SU-DHL-6 (cell line): ENCODE data around the gene AMBP.

ENCODE experiments used
- H2AFZ ChIP-seq: fragments of 200-600 bp; sonication (generic); 2 replicates; pipeline ENCODE4 v1.6.1; 2014; ENCODE audit warnings: low read depth, mild to moderate bottlenecking, moderate library complexity, mixed read lengths, antibody characterized with exemption, low read length; ENCODE audit not compliant: severe bottlenecking
- H3F3A ChIP-seq: fragments of 200-600 bp; shearing (Covaris generic); 2 replicates; pipeline ENCODE4 v1.6.0; 2016; ENCODE audit warnings: antibody characterized with exemption, mild to moderate bottlenecking; ENCODE audit not compliant: insufficient read depth
- H3K27ac ChIP-seq: fragments of 200-600 bp; sonication (generic); 2 replicates; pipeline ENCODE4 v1.5.1; 2016; ENCODE audit warnings: low read depth, mild to moderate bottlenecking, low read length, moderate library complexity, mixed read lengths
- H3K27me3 ChIP-seq: fragments of 200-600 bp; sonication (generic), shearing (Covaris generic); 2 replicates; pipeline ENCODE4 v1.6.0; 2014; ENCODE audit warnings: mild to moderate bottlenecking, low read length
- H3K36me3 ChIP-seq: fragments of 200-600 bp; sonication (generic); 2 replicates; pipeline ENCODE4 v1.6.1; 2014; ENCODE audit warnings: mild to moderate bottlenecking, low read length, mixed read lengths
- H3K4me2 ChIP-seq: fragments of 300-600, 200-600 bp; shearing (Covaris generic), sonication (generic); 2 replicates; pipeline ENCODE4 v1.6.0; 2014; ENCODE audit warnings: low read length, low read depth, mild to moderate bottlenecking; ENCODE audit not compliant: poor library complexity, severe bottlenecking
- H3K4me3 ChIP-seq: fragments of 200-600 bp; sonication (generic); 2 replicates; pipeline ENCODE4 v1.5.1; 2014; ENCODE audit warnings: antibody characterized with exemption, low read length, mild to moderate bottlenecking, mixed read lengths; ENCODE audit not compliant: insufficient read depth, poor library complexity, severe bottlenecking
- H3K79me2 ChIP-seq: fragments of 200-600 bp; sonication (generic); 2 replicates; pipeline ENCODE4 v1.6.1; 2014; ENCODE audit warnings: mild to moderate bottlenecking, low read length, moderate library complexity; ENCODE audit not compliant: insufficient read depth
- H3K9ac ChIP-seq: fragments of 200-600 bp; sonication (generic); 2 replicates; pipeline ENCODE4 v1.7.0; 2014; ENCODE audit warnings: mild to moderate bottlenecking, low read length
- H3K9me2 ChIP-seq: fragments of 200-600 bp; sonication (generic); replicated peaks from 2 replicates; pipeline ENCODE4 v1.6.1; 2014; ENCODE audit warnings: low read length; ENCODE audit not compliant: insufficient read depth
- H3K9me3 ChIP-seq: fragments of 200-600 bp; sonication (generic); 2 replicates; pipeline ENCODE4 v1.6.1; 2014; ENCODE audit warnings: low read length, mixed read lengths; ENCODE audit not compliant: insufficient read depth
- H4K20me1 ChIP-seq: fragments of 200-600 bp; sonication (generic); 2 replicates; pipeline ENCODE4 v1.6.1; 2014; ENCODE audit warnings: low read depth, mild to moderate bottlenecking, antibody characterized with exemption, low read length, moderate library complexity, mixed read lengths
- EZH2phosphoT487 ChIP-seq: fragments of 200-600 bp; sonication (generic), shearing (Covaris generic); conservative IDR thresholded peaks from 2 replicates; pipeline ENCODE4 v1.6.1; 2018; ENCODE audit warnings: mild to moderate bottlenecking, antibody characterized with exemption, low read length, moderate library complexity, mixed read lengths
- TF ChIP-seq, protein P1 (sequence below): fragments of 200-600 bp; sonication (generic); IDR thresholded peaks from one replicate; pipeline ENCODE4 v1.5.1; 2017; ENCODE audit warnings: antibody characterized with exemption, mild to moderate bottlenecking, low read length, moderate library complexity; ENCODE audit not compliant: insufficient read depth, poor library complexity, severe bottlenecking

Gene AMBP

DNA sequence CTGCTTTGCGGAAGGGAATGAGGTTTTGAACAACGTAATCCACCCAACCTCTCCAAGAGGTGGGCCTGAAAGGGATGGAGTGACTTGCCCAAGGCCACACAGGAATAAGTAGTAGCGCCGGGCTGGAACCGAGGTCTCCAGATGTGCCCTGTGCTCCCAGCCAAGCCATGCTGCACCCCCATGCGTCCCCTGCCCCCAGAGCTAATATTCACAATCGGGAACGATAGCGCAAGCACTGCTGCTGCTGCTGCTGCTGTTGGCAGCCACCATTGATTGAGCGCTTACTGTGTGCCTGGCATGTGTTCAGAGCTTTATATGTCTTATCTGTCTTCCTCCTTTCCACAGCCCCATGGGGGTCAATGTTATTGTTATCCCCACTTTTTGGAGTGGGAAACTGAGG, 43.9 kb downstream of the AMBP start:
- Histone ChIP-seq H2AFZ (no peak overlapping the region), H3K79me2 (no peaks in the 10 kb centered on the region), H3K9me2 (no peaks in the 10 kb centered on the region), H3K27ac (no peak overlapping the region), H3F3A (no peaks in the 10 kb centered on the region), H3K27me3 (no peaks in the 10 kb centered on the region), H3K4me2 (no peak overlapping the region), H3K4me3 (no peak overlapping the region), H4K20me1 (no peaks in the 10 kb centered on the region), H3K36me3 (no peaks in the 10 kb centered on the region), H3K9ac (no peak overlapping the region), H3K9me3 (no peaks in the 10 kb centered on the region)
- TF ChIP-seq, protein P1, sequence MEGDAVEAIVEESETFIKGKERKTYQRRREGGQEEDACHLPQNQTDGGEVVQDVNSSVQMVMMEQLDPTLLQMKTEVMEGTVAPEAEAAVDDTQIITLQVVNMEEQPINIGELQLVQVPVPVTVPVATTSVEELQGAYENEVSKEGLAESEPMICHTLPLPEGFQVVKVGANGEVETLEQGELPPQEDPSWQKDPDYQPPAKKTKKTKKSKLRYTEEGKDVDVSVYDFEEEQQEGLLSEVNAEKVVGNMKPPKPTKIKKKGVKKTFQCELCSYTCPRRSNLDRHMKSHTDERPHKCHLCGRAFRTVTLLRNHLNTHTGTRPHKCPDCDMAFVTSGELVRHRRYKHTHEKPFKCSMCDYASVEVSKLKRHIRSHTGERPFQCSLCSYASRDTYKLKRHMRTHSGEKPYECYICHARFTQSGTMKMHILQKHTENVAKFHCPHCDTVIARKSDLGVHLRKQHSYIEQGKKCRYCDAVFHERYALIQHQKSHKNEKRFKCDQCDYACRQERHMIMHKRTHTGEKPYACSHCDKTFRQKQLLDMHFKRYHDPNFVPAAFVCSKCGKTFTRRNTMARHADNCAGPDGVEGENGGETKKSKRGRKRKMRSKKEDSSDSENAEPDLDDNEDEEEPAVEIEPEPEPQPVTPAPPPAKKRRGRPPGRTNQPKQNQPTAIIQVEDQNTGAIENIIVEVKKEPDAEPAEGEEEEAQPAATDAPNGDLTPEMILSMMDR, result no peak
- no peak for TF ChIP-seq EZH2phosphoT487

DNA sequence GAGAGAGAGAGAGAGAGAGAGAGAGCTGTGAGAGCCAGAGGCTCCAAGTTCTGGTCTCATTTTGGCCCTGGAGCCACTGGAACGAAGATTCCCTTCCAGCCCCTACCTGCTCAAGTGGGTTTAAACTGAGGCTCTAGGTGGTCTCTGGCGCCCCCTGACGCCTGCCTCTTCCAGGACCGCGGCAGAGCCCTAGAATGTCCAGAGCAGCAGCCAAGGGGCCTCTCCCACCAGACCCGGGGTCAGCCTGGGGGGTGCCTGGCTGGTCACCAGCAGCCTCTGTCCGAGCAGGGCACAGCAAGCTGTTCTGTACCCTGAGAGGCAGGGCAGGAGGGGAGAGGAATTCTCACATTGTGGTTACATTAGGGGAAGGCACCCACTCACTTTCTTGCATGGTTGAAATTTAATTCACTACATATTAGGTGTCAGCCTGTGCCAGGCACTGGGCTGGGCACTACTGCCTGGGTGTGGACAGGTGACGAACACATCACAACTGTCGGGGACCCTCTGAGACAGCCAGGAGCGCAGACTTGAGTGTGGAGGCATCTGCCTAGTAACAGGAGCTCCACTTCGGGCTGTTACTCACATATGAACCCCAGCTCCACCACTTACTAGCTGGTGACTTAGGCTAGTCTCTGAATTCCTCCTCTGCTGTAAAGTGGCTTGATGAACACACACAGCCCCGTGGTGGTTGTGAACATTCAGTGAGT, 44.5 kb downstream of the AMBP start:
- H4K20me1 ChIP-seq, result no peaks in the 10 kb centered on the region
- H3K9me2 ChIP-seq, result no peaks in the 10 kb centered on the region
- H3K9me3 ChIP-seq, result no peaks in the 10 kb centered on the region
- no peaks in the 10 kb centered on the region for H3K36me3 ChIP-seq
- H3K27me3 ChIP-seq, result no peaks in the 10 kb centered on the region
- no peaks in the 10 kb centered on the region for H3K79me2 ChIP-seq
- no peak overlapping the region for H3K27ac ChIP-seq
- no peak overlapping the region for H2AFZ ChIP-seq
- no peaks in the 10 kb centered on the region for H3F3A ChIP-seq
- H3K4me3 ChIP-seq, result no peak overlapping the region
- H3K4me2 ChIP-seq, result no peak overlapping the region
- TF ChIP-seq, protein P1, result no peak
- no peak for TF ChIP-seq EZH2phosphoT487
- no peak overlapping the region for H3K9ac ChIP-seq

DNA sequence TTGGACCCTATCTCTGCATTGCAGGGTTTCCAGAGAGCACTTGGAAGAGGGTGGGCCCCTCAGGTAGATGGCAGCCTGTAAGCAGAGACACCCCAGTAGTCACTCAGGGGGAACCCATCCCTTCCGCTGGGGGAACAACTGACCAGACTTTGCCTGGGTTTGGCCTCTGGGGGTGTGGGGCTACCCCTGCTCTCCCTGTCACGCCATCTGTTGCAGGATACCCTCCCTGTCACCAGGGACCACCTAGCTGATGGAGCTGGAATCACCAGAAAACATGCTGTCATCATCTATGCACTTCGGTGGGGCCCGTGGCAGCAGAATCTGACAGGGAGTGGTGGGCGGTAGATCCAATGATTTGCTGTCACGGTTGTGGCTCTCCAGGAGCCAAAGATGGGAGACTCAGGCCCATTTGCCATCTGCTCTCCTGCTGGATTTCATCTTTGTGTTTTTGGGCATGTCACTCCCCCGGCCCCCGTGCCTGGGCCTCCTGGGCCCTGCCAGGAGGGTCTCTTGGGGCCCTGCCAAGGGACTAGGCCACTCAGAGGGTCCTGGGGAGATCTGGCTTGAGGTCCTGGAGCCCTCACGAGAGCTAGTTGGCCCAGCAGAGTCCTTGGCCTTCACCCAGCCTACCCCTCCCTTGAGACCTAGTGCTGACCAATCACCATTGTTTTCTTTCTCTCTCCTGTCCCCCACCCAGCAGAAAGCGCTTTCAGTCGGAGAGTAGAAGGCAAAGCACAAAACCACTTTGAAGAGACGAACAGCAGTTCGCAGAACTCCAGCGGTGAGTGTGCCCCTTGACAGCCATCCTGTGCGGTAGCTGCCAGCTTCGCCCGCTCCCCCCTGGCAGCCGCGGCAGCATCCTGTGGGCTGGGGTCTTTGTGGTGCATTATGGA, 45.9 kb downstream of the AMBP start:
- no peaks in the 10 kb centered on the region for H3K79me2 ChIP-seq
- H3K36me3 ChIP-seq, result no peaks in the 10 kb centered on the region
- no peak for TF ChIP-seq EZH2phosphoT487
- TF ChIP-seq, protein P1, result no peak
- no peaks in the 10 kb centered on the region for H3K9me3 ChIP-seq
- H3K9ac ChIP-seq, result no peak overlapping the region
- no peak overlapping the region for H2AFZ ChIP-seq
- H3F3A ChIP-seq, result no peaks in the 10 kb centered on the region
- no peaks in the 10 kb centered on the region for H3K9me2 ChIP-seq
- no peaks in the 10 kb centered on the region for H4K20me1 ChIP-seq
- H3K27me3 ChIP-seq, result no peaks in the 10 kb centered on the region
- no peak overlapping the region for H3K4me2 ChIP-seq
- no peak overlapping the region for H3K4me3 ChIP-seq
- no peak overlapping the region for H3K27ac ChIP-seq
